HEK293 (cell line): ENCODE data around the gene TRAF3.

Experiments
- CTCF ChIA-PET: fragments of 350-600 bp; formaldehyde crosslinking; extraction: SDS; loops from one replicate; lab custom pipeline; 2021; ENCODE audit warnings: antibody characterized with exemption; lab: Yijun Ruan, JAX
- POLR2A ChIA-PET: fragments of 300-600 bp; formaldehyde crosslinking; extraction: SDS; loops from one replicate; lab custom pipeline; 2020; ENCODE audit warnings: antibody characterized with exemption, inconsistent platforms; lab: Yijun Ruan, JAX
- H3K27ac ChIP-seq: fragments of 200-500 bp; sonication (Bioruptor generic); 2 replicates; pipeline ENCODE4 v1.5.1; 2014; ENCODE audit warnings: low read depth, low read length, control low read depth, inconsistent platforms; ENCODE audit errors: extremely low read depth
- H3K36me3 ChIP-seq, 2 experiments: fragments of 200-500 bp in 1 of 2; sonication (Bioruptor generic) in 1 of 2; 1 replicate in 1 of 2; 2 replicates in 1 of 2; pipeline ENCODE4 v1.5.1; 2014 to 2017; ENCODE audit warnings: inconsistent platforms in 2 of 2, low read length in 2 of 2; ENCODE audit not compliant: control insufficient read depth in 2 of 2, insufficient read depth in 1 of 2
- H3K4me1 ChIP-seq: fragments of 200-500 bp; sonication (Bioruptor generic); 2 replicates; pipeline ENCODE4 v1.5.1; 2014; ENCODE audit warnings: mild to moderate bottlenecking, low read length, inconsistent platforms; ENCODE audit not compliant: control insufficient read depth, insufficient read depth
- H3K4me3 ChIP-seq: 2 replicates; pipeline ENCODE4 v1.5.1; 2011; ENCODE audit warnings: low read depth, mild to moderate bottlenecking, control low read depth, low read length, moderate library complexity
- H3K9me3 ChIP-seq: fragments of 200-500 bp; sonication (Bioruptor generic); 2 replicates; pipeline ENCODE4 v1.5.1; 2014; ENCODE audit warnings: low read depth, low read length, inconsistent platforms; ENCODE audit not compliant: control insufficient read depth, insufficient read depth
- BCL6B ChIP-seq: fragments of 450-650 bp; formaldehyde crosslinking; IDR thresholded peaks from 2 replicates; pipeline ENCODE4 v1.5.1; 2017; ENCODE audit warnings: missing biosample characterization, missing genetic modification characterization
- KLF8 ChIP-seq: fragments of 450-650 bp; formaldehyde crosslinking; IDR thresholded peaks from 2 replicates; pipeline ENCODE4 v1.5.1; 2016; ENCODE audit warnings: missing biosample characterization, missing genetic modification characterization
- OVOL3 ChIP-seq: fragments of 450-650 bp; formaldehyde crosslinking; IDR thresholded peaks from 2 replicates; pipeline ENCODE4 v1.5.1; 2016; ENCODE audit warnings: missing biosample characterization, missing genetic modification characterization
- PBX3 ChIP-seq: sonication (generic); formaldehyde crosslinking; IDR thresholded peaks from 2 replicates; pipeline ENCODE4 v1.8.1; 2022; ENCODE audit warnings: mild to moderate bottlenecking, moderate library complexity, missing genetic modification reagents
- SP2 ChIP-seq: fragments of 450-650 bp; formaldehyde crosslinking; IDR thresholded peaks from 2 replicates; pipeline ENCODE4 v1.5.1; 2016; ENCODE audit warnings: missing biosample characterization, missing genetic modification characterization
- TCF7L2 ChIP-seq: IDR thresholded peaks from 2 replicates; pipeline ENCODE4 v1.6.1; 2011; ENCODE audit warnings: low read depth, mild to moderate bottlenecking, inconsistent platforms, low read length, moderate library complexity, borderline replicate concordance
- ZFP41 ChIP-seq: fragments of 450-650 bp; formaldehyde crosslinking; IDR thresholded peaks from 2 replicates; pipeline ENCODE4 v1.5.1; 2016; ENCODE audit warnings: missing biosample characterization, missing genetic modification characterization, borderline replicate concordance
- ZNF121 ChIP-seq: fragments of 450-650 bp; formaldehyde crosslinking; IDR thresholded peaks from 2 replicates; pipeline ENCODE4 v1.5.1; 2016; ENCODE audit warnings: missing biosample characterization, missing genetic modification characterization
- ZNF174 ChIP-seq: fragments of 450-650 bp; formaldehyde crosslinking; IDR thresholded peaks from 2 replicates; pipeline ENCODE4 v1.5.0; 2017; ENCODE audit warnings: missing biosample characterization, mild to moderate bottlenecking, missing genetic modification characterization
- ZNF324 ChIP-seq: fragments of 450-650 bp; formaldehyde crosslinking; IDR thresholded peaks from 2 replicates; pipeline ENCODE4 v1.5.1; 2016; ENCODE audit warnings: missing biosample characterization, missing genetic modification characterization
- ZNF416 ChIP-seq: fragments of 450-650 bp; formaldehyde crosslinking; IDR thresholded peaks from 2 replicates; pipeline ENCODE4 v1.5.1; 2016; ENCODE audit warnings: missing biosample characterization, missing genetic modification characterization
- ZNF426 ChIP-seq: fragments of 450-650 bp; formaldehyde crosslinking; IDR thresholded peaks from 2 replicates; pipeline ENCODE4 v1.5.1; 2017; ENCODE audit warnings: missing biosample characterization, missing genetic modification characterization, mild to moderate bottlenecking, inconsistent platforms, moderate library complexity
- ZNF670 ChIP-seq: fragments of 450-650 bp; formaldehyde crosslinking; IDR thresholded peaks from 2 replicates; pipeline ENCODE4 v1.5.1; 2016; ENCODE audit warnings: missing biosample characterization, missing genetic modification characterization, low read depth
- ZNF701 ChIP-seq: fragments of 450-650 bp; formaldehyde crosslinking; IDR thresholded peaks from 2 replicates; pipeline ENCODE4 v1.5.1; 2016; ENCODE audit warnings: missing biosample characterization, missing genetic modification characterization
- TF ChIP-seq, protein P1 (sequence below): fragments of 450-650 bp; formaldehyde crosslinking; optimal IDR thresholded peaks from 2 replicates; pipeline ENCODE3; 2016; ENCODE audit warnings: missing biosample characterization, mild to moderate bottlenecking, missing genetic modification characterization
- TF ChIP-seq, protein P2 (sequence below): fragments of 450-650 bp; formaldehyde crosslinking; IDR thresholded peaks from 2 replicates; pipeline ENCODE4 v1.5.1; 2016; ENCODE audit warnings: missing biosample characterization, missing genetic modification characterization, borderline replicate concordance
- TF ChIP-seq, protein P3 (sequence below): fragments of 450-650 bp; formaldehyde crosslinking; conservative IDR thresholded peaks from 2 replicates; pipeline ENCODE4 v1.5.1; 2016; ENCODE audit warnings: low read depth, missing biosample characterization, missing genetic modification characterization

TRAF3 gene

DNA sequence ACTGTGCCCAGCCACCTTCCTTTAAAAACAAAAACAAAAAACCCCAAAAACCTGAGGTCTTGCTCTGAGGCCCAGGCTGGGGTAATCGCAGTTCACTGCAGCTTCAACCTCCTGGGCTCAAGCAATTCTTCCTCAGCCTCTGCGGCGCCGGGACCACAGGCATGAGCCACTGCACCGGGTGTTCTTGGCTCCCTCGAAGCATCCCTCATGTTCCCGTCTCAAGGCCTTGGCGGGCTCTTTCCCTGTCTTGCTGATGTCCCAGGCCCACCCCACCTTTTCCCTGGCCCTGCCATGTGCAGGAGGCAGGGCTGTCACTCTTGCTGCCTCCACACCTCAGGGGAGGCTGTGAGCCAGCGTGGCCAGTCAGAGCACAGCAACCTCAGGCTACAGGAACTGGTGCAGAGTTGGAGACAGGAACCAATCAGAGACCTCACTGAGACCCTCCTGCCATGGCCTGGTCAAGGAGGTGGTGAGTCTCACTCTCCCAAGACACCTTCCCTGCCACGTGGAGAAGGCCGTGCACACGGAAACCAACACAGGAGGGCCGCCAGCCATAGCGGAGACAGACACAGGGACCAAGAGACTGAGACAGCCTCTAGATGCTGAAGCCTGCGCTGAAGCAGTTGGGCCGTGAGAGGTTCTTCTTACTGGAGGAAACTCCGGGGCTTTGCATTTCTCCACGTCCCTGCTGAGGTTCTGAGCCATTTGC lies 139.3 kb downstream of the TRAF3 start (continued):
- TF ChIP-seq, protein P1, sequence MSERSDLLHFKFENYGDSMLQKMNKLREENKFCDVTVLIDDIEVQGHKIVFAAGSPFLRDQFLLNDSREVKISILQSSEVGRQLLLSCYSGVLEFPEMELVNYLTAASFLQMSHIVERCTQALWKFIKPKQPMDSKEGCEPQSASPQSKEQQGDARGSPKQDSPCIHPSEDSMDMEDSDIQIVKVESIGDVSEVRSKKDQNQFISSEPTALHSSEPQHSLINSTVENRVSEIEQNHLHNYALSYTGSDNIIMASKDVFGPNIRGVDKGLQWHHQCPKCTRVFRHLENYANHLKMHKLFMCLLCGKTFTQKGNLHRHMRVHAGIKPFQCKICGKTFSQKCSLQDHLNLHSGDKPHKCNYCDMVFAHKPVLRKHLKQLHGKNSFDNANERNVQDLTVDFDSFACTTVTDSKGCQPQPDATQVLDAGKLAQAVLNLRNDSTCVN (tag by site-specific recombination) = no peak
- TF ChIP-seq ZNF701 (no peak), ZNF416 (tag by site-specific recombination) (no peak)
- TF ChIP-seq, all 188 proteins: peak for 0

GRCh38 chr14:102917056-102917385 lies 139.8 kb downstream of the TRAF3 start:
- ChIA-PET CTCF (interaction anchor here (0.8 to 3.2 kb wide), 3 partner anchors 105 to 222 kb away, joined by 3 to 21 read pairs (median 5); no protein-coding TSS in a partner anchor), POLR2A (no interaction called here)
- no peak overlapping the region for H3K4me3 ChIP-seq
- no peak overlapping the region for H3K27ac ChIP-seq
- H3K4me1 ChIP-seq = no peaks in the 10 kb centered on the region
- TF ChIP-seq, protein P1 (tag by site-specific recombination) = no peak
- TF ChIP-seq BCL6B (tag by site-specific recombination) = no peak
- TF ChIP-seq TCF7L2 = no peak
- TF ChIP-seq, protein P2, sequence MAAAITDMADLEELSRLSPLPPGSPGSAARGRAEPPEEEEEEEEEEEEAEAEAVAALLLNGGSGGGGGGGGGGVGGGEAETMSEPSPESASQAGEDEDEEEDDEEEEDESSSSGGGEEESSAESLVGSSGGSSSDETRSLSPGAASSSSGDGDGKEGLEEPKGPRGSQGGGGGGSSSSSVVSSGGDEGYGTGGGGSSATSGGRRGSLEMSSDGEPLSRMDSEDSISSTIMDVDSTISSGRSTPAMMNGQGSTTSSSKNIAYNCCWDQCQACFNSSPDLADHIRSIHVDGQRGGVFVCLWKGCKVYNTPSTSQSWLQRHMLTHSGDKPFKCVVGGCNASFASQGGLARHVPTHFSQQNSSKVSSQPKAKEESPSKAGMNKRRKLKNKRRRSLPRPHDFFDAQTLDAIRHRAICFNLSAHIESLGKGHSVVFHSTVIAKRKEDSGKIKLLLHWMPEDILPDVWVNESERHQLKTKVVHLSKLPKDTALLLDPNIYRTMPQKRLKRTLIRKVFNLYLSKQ (tag by site-specific recombination) = no peak
- TF ChIP-seq PBX3 (CRISPR knock-in tag) = no peak
- TF ChIP-seq ZNF426 (tag by site-specific recombination) = no peak
- TF ChIP-seq, protein P3, sequence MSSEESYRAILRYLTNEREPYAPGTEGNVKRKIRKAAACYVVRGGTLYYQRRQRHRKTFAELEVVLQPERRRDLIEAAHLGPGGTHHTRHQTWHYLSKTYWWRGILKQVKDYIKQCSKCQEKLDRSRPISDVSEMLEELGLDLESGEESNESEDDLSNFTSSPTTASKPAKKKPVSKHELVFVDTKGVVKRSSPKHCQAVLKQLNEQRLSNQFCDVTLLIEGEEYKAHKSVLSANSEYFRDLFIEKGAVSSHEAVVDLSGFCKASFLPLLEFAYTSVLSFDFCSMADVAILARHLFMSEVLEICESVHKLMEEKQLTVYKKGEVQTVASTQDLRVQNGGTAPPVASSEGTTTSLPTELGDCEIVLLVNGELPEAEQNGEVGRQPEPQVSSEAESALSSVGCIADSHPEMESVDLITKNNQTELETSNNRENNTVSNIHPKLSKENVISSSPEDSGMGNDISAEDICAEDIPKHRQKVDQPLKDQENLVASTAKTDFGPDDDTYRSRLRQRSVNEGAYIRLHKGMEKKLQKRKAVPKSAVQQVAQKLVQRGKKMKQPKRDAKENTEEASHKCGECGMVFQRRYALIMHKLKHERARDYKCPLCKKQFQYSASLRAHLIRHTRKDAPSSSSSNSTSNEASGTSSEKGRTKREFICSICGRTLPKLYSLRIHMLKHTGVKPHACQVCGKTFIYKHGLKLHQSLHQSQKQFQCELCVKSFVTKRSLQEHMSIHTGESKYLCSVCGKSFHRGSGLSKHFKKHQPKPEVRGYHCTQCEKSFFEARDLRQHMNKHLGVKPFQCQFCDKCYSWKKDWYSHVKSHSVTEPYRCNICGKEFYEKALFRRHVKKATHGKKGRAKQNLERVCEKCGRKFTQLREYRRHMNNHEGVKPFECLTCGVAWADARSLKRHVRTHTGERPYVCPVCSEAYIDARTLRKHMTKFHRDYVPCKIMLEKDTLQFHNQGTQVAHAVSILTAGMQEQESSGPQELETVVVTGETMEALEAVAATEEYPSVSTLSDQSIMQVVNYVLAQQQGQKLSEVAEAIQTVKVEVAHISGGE = no peak
- no peak for TF ChIP-seq KLF8
- no peak for TF ChIP-seq ZFP41
- no peak for TF ChIP-seq OVOL3 (tag by site-specific recombination)
- TF ChIP-seq ZNF174 (tag by site-specific recombination) = no peak
- no peak for TF ChIP-seq SP2
- no peak for TF ChIP-seq ZNF324 (tag by site-specific recombination)
- no peak for TF ChIP-seq ZNF121 (tag by site-specific recombination)
- TF ChIP-seq ZNF670 (tag by site-specific recombination) = no peak
- no peaks in the 10 kb centered on the region for H3K9me3 ChIP-seq
- no peaks in the 10 kb centered on the region for H3K36me3 ChIP-seq
